UCSD-AML1 (cell line): Measurements from ENCODE around the gene VWA5B2.

Source experiments
- DNase-seq: peaks from one replicate; lab custom pipeline; 2025; ENCODE audit not compliant: unreplicated experiment; lab: John Stamatoyannopoulos, UW

Gene VWA5B2

DNA sequence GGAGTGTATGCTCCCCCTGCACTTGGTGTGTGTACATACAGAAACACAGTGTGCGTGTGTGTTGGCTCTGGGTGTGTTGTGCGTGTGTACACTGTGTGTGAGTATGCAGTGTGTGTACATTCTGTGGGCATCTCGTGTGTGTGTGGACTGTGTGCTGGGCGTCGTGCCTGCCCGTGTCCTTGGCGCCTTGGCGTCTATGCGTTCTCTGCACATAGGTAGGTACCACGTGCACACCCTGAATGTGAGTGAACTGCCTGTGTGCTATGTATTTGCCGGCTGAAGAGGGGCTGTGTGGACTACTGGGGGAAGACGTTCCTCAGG, 46.0 kb downstream of the VWA5B2 start:
- DNase-seq = no peak

DNA sequence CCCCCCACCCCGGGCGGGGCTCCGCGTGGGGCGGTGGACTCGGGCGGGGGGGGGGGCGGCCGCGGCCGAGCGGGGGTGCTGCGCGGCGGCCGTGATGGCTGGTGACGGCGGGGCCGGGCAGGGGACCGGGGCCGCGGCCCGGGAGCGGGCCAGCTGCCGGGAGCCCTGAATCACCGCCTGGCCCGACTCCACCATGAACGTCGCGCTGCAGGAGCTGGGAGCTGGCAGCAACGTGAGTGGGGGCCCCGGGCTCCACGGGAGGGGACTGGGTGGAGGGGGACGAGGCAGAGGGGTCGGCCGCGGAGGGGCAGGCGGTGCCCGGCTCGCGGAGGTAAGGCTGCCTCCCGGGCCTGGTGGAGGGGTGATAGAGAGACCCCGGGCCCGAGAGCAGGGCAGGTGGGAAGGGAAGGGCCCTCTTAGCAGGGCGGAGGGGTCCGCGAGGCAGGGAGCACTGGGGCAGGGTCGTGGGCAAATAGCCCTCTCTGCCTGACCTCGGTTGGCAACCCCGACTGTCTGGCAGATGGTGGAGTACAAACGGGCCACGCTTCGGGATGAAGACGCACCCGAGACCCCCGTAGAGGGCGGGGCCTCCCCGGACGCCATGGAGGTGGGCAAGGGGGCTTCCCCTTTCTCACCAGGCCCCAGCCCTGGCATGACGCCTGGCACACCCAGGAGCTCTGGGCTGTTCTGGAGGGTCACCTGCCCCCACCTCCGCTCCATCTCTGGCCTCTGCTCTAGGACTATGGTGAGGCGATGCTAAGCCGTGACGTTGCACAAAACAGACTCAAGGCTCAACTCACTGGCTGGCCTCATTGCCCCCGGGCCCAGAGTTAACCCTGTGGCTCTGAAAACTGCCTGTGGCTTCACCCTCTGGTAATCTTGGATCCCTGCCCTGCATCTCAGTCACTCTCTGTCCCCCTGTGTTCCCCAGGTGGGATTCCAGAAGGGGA, 46.9 kb downstream of the VWA5B2 start, which contains the start of gene ECE2:
Gene ECE2 (plus strand): TSS at position 62 of the 950 bp plus-strand sequence. CDS start 132 bp downstream, at position 194.
- DNase-seq = no peak

- no peak for DNase-seq
Measured at GRCh38 chr3:184277366-184277765, 48.0 kb downstream of the VWA5B2 start.

- DNase-seq = no peak
Measured at GRCh38 chr3:184282941-184283340, 53.6 kb downstream of the VWA5B2 start.

- no peak for DNase-seq
Measured at GRCh38 chr3:184283681-184284080, 54.3 kb downstream of the VWA5B2 start.

DNA sequence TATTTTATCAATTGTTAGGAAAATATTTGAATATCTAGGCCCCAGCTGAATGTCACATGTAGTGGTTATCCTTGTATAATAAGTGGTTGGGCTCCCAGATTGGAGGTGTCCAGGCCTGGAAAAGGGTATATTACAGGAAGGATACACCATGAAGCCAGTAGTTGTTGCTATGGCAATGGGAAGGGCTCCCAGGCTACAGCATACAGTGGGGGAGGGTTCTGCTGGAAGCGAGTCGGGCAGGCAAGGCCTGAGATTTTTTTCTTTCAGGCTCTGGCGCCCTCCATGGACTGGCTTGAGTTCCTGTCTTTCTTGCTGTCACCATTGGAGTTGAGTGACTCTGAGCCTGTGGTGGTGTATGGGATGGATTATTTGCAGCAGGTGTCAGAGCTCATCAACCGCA, 55.3 kb downstream of the VWA5B2 start:
- DNase-seq = peak; percentile 50

- DNase-seq = peak; percentile 61
Measured at GRCh38 chr3:184289426-184289938, 60.1 kb downstream of the VWA5B2 start.

DNA sequence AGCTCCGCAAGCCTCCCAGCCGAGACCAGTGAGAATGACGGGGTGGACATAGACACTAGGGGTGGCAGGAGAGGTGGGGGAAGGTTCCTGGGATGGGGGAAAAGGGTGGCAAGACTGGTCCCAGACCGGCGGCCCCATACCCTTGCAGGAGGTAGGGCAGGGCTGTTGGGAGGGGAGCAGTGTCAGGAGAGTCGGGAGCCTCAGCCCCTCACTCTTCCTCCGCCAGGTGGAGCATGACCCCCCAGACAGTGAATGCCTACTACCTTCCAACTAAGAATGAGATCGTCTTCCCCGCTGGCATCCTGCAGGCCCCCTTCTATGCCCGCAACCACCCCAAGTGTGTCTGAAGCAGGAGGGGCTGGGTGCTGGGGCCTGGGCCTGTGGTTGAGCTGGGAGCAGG, 60.9 kb downstream of the VWA5B2 start:
- no peak for DNase-seq

- no peak for DNase-seq
Measured at GRCh38 chr3:184291044-184291737, 61.8 kb downstream of the VWA5B2 start.
